MM.1S (cell line): ENCODE results near the gene FXYD2.

Source experiments
- DNase-seq: peaks from one replicate; pipeline ENCODE4 v3.0.0-alpha.2; 2015
- H2AFZ ChIP-seq: fragments of 300-600 bp; sonication (generic); 2 replicates; pipeline ENCODE4 v1.6.0; 2016; ENCODE audit warnings: antibody characterized with exemption, low read length
- H3F3A ChIP-seq: fragments of 300-600 bp; sonication (generic); 2 replicates; pipeline ENCODE4 v1.6.1; 2016; ENCODE audit warnings: mild to moderate bottlenecking, antibody characterized with exemption, low read length, moderate library complexity, mixed read lengths; ENCODE audit not compliant: insufficient read depth
- H3K27ac ChIP-seq: fragments of 300-600 bp; sonication (generic); 2 replicates; pipeline ENCODE4 v1.5.1; 2016; ENCODE audit warnings: mild to moderate bottlenecking, low read length
- H3K27me3 ChIP-seq: fragments of 300-600 bp; sonication (generic); replicated peaks from 2 replicates; pipeline ENCODE4 v1.6.0; 2016; ENCODE audit warnings: low read length; ENCODE audit not compliant: insufficient read depth
- H3K36me3 ChIP-seq: fragments of 300-600 bp; sonication (generic); replicated peaks from 2 replicates; pipeline ENCODE4 v1.6.1; 2016; ENCODE audit warnings: mild to moderate bottlenecking, low read length, mixed read lengths; ENCODE audit not compliant: insufficient read depth
- H3K4me1 ChIP-seq: fragments of 300-600 bp; sonication (generic); 2 replicates; pipeline ENCODE4 v1.6.1; 2016; ENCODE audit warnings: low read length, mixed read lengths
- H3K4me2 ChIP-seq: fragments of 300-600 bp; sonication (generic); 2 replicates; pipeline ENCODE4 v1.6.0; 2016; ENCODE audit warnings: low read depth, low read length
- H3K4me3 ChIP-seq: fragments of 300-600 bp; sonication (generic); 2 replicates; pipeline ENCODE4 v1.5.1; 2016; ENCODE audit warnings: low read length, mixed read lengths
- H3K79me2 ChIP-seq: fragments of 300-600 bp; sonication (generic); 2 replicates; pipeline ENCODE4 v1.6.1; 2016; ENCODE audit warnings: mixed run types, low read length, mixed read lengths
- H3K9ac ChIP-seq: fragments of 300-600 bp; sonication (generic); 2 replicates; pipeline ENCODE4 v1.6.1; 2016; ENCODE audit warnings: low read length, mixed read lengths
- H3K9me2 ChIP-seq: fragments of 300-600 bp; sonication (generic); replicated peaks from 2 replicates; pipeline ENCODE4 v1.6.1; 2016; ENCODE audit warnings: mild to moderate bottlenecking, low read length, mixed read lengths; ENCODE audit not compliant: insufficient read depth
- H3K9me3 ChIP-seq: fragments of 300-600 bp; sonication (generic); replicated peaks from 2 replicates; pipeline ENCODE4 v1.6.1; 2016; ENCODE audit warnings: mild to moderate bottlenecking, low read length, mixed read lengths; ENCODE audit not compliant: insufficient read depth
- H4K20me1 ChIP-seq: fragments of 300-600 bp; sonication (generic); 2 replicates; pipeline ENCODE4 v1.6.1; 2016; ENCODE audit warnings: mild to moderate bottlenecking, low read length, moderate library complexity, mixed read lengths; ENCODE audit not compliant: insufficient read depth
- EZH2 ChIP-seq: fragments of 300-600 bp; sonication (generic); optimal IDR thresholded peaks from 2 replicates; pipeline ENCODE3; 2017; ENCODE audit warnings: low read depth, mild to moderate bottlenecking, antibody characterized with exemption, low read length, mixed read lengths
- EZH2phosphoT487 ChIP-seq: fragments of 300-600 bp; sonication (generic); IDR thresholded peaks from 2 replicates; pipeline ENCODE4 v1.6.1; 2018; ENCODE audit warnings: antibody characterized with exemption, low read length
- TF ChIP-seq, protein P1 (sequence below): fragments of 300-600 bp; sonication (generic); IDR thresholded peaks from 2 replicates; pipeline ENCODE4 v1.5.1; 2016; ENCODE audit warnings: antibody characterized with exemption, low read length, mixed read lengths

The FXYD2 gene

DNA sequence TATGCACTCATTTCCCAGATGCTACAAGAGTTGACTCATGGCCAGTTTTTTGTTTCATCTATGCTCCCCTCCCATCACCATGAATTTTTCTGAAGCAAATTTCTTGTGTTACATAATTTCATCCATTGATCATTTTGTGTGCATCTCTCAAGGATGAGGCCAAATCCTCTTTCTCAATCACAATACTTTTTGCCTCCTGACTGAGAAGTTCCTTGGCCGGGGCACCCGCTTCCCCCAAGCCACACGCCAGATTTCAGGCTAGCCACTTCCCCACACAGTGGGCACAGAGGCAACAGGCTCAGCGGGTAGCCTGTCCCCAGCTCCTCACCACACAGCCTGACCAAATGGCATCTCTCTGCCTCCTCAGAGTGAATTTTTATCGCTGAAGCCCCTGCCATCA, 17.7 kb downstream of the FXYD2 start:
- no peaks in the 10 kb centered on the region for H3K79me2 ChIP-seq
- H3K4me1 ChIP-seq = no peaks in the 10 kb centered on the region
- H4K20me1 ChIP-seq = no peaks in the 10 kb centered on the region
- TF ChIP-seq EZH2phosphoT487 = no peak
- no peak for TF ChIP-seq EZH2
- TF ChIP-seq, protein P1, sequence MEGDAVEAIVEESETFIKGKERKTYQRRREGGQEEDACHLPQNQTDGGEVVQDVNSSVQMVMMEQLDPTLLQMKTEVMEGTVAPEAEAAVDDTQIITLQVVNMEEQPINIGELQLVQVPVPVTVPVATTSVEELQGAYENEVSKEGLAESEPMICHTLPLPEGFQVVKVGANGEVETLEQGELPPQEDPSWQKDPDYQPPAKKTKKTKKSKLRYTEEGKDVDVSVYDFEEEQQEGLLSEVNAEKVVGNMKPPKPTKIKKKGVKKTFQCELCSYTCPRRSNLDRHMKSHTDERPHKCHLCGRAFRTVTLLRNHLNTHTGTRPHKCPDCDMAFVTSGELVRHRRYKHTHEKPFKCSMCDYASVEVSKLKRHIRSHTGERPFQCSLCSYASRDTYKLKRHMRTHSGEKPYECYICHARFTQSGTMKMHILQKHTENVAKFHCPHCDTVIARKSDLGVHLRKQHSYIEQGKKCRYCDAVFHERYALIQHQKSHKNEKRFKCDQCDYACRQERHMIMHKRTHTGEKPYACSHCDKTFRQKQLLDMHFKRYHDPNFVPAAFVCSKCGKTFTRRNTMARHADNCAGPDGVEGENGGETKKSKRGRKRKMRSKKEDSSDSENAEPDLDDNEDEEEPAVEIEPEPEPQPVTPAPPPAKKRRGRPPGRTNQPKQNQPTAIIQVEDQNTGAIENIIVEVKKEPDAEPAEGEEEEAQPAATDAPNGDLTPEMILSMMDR = no peak
- H3K27me3 ChIP-seq = no peaks in the 10 kb centered on the region; the same call in 1 of the 2 replicates
- no peak overlapping the region for H2AFZ ChIP-seq
- H3K27ac ChIP-seq = no peak overlapping the region
- H3K4me3 ChIP-seq = no peak overlapping the region
- DNase-seq = no peak
- no peak overlapping the region for H3K4me2 ChIP-seq
- no peaks in the 10 kb centered on the region for H3K9me2 ChIP-seq
- H3K36me3 ChIP-seq = no peaks in the 10 kb centered on the region
- no peaks in the 10 kb centered on the region for H3F3A ChIP-seq
- H3K9me3 ChIP-seq = no peaks in the 10 kb centered on the region
- no peak overlapping the region for H3K9ac ChIP-seq

DNA sequence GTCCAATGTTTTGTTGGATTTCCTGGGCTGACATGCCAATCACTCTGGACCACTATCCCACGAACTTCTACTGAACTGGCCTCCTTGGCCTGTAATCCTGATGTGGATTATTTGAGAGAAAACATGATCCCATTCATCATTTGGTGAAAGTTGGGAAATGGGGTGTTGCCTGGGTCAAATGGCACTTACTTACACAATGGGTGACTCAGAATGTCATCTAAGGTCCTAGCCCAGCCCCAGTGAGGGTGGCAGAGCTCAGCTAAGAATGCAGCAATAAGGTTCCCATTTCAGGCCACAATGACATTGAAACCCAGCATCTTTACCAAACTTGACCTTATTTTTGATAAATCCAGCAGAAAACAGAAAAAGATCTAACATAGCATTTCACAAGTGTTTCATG, 19.5 kb downstream of the FXYD2 start:
- H3K27me3 ChIP-seq = no peaks in the 10 kb centered on the region; the same call in 1 of the 2 replicates

DNA sequence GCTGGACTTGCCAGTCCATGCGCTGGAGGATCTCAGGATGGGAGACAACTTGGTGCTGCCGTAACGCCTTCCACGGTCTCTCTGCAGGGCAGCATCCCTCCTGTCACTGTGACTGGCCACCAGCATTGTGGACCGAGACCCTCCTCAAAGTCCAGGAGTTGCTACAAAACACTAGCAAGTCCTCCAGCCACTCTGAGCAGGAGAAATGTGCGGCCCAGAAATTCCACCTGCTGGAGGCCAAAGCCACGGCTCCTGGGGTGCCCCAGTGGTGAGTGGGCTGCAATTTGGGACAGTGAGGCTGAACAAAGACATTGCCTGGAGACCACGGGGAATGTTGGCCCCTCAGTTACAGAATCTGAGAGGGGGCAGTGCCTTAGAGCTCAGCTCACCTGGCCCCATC, 20.6 kb downstream of the FXYD2 start:
- no peak overlapping the region for H2AFZ ChIP-seq
- no peaks in the 10 kb centered on the region for H3K36me3 ChIP-seq
- TF ChIP-seq EZH2 = no peak
- no peaks in the 10 kb centered on the region for H3K79me2 ChIP-seq
- H3K9me2 ChIP-seq = no peaks in the 10 kb centered on the region
- H3K27ac ChIP-seq = no peak overlapping the region
- no peak overlapping the region for H3K4me2 ChIP-seq
- no peak overlapping the region for H3K9ac ChIP-seq
- no peaks in the 10 kb centered on the region for H3K9me3 ChIP-seq
- no peak for DNase-seq
- H3K4me1 ChIP-seq = no peaks in the 10 kb centered on the region
- H3K4me3 ChIP-seq = no peak overlapping the region
- no peaks in the 10 kb centered on the region for H4K20me1 ChIP-seq
- H3F3A ChIP-seq = no peaks in the 10 kb centered on the region
- H3K27me3 ChIP-seq = peaks cover 7% of the 10 kb centered on the region; the same call in 1 of the 2 replicates

More for the DNA sequence above, 19.5 kb downstream of the FXYD2 start:
- Histone ChIP-seq H3K9ac (no peak overlapping the region), H3K4me3 (no peak overlapping the region), H3K4me1 (no peaks in the 10 kb centered on the region), H3F3A (no peaks in the 10 kb centered on the region), H3K27ac (no peak overlapping the region), H3K4me2 (no peak overlapping the region), H3K9me3 (no peaks in the 10 kb centered on the region), H3K36me3 (no peaks in the 10 kb centered on the region), H3K9me2 (no peaks in the 10 kb centered on the region), H2AFZ (no peak overlapping the region), H4K20me1 (no peaks in the 10 kb centered on the region), H3K79me2 (no peaks in the 10 kb centered on the region)
- TF ChIP-seq EZH2phosphoT487 (no peak), EZH2 (no peak)
- TF ChIP-seq, protein P1 = no peak
- DNase-seq = no peak

DNA sequence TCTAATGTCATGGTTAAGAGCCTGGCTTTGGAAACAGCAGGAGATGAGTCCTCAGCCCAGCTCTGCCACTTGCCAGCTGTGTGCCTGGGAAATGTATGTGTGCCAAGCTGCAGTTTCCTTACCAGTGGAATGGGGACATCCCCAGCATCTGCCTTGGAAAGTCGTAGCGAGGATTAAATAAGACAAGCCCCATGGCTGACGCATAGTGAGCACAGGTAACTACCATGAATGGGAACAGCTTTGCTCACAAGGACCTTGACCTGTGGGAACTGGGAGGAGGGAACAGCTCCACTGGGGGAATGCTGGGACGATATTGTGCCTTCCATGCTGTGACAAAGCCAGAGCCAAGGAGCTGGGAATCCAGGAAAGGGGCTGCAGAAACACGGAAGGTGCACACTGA, 24.9 kb downstream of the FXYD2 start:
- Histone ChIP-seq H3K27me3 (peaks cover 41% of the 10 kb centered on the region), H3K27ac (no peak overlapping the region)

More for the DNA sequence above, 24.9 kb downstream of the FXYD2 start:
- H3K9ac ChIP-seq = no peak overlapping the region
- no peaks in the 10 kb centered on the region for H3K36me3 ChIP-seq
- TF ChIP-seq, protein P1 = no peak
- TF ChIP-seq EZH2phosphoT487 = no peak
- TF ChIP-seq EZH2 = no peak
- no peak for DNase-seq
- H3K9me3 ChIP-seq = no peaks in the 10 kb centered on the region
- no peaks in the 10 kb centered on the region for H3K9me2 ChIP-seq
- H3F3A ChIP-seq = no peaks in the 10 kb centered on the region
- no peaks in the 10 kb centered on the region for H4K20me1 ChIP-seq
- H3K4me1 ChIP-seq = no peaks in the 10 kb centered on the region
- H2AFZ ChIP-seq = no peak overlapping the region
- no peak overlapping the region for H3K4me2 ChIP-seq
- H3K4me3 ChIP-seq = no peak overlapping the region
- H3K79me2 ChIP-seq = no peaks in the 10 kb centered on the region
